ENCODE measurements around the gene LCA5L.

Gene LCA5L

DNA sequence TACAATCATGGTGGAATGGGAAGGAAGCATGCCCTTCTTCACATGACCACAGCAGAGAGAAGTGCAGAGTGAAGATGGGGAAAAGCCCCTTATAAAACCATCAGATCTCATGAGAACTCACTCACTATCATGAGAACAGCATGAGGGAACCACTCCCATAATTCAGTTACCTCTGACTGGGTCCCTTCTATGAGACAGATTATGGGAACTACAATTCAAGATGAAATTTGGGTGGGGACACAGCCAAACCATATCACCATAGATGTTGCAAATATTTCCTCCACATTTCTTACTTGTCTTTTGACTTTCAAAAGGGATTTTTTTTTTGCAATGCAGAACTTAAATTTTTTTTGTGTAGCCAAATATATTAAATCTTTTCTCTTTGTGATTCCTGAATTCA, 21.0 kb upstream of the LCA5L start:
- TF ChIP-seq, protein P1, sequence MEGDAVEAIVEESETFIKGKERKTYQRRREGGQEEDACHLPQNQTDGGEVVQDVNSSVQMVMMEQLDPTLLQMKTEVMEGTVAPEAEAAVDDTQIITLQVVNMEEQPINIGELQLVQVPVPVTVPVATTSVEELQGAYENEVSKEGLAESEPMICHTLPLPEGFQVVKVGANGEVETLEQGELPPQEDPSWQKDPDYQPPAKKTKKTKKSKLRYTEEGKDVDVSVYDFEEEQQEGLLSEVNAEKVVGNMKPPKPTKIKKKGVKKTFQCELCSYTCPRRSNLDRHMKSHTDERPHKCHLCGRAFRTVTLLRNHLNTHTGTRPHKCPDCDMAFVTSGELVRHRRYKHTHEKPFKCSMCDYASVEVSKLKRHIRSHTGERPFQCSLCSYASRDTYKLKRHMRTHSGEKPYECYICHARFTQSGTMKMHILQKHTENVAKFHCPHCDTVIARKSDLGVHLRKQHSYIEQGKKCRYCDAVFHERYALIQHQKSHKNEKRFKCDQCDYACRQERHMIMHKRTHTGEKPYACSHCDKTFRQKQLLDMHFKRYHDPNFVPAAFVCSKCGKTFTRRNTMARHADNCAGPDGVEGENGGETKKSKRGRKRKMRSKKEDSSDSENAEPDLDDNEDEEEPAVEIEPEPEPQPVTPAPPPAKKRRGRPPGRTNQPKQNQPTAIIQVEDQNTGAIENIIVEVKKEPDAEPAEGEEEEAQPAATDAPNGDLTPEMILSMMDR (conservative IDR thresholded peaks at IDR 0.05; ENCODE audit: control insufficient read depth, insufficient read depth, low read depth, low read length): no peak
- no peak overlapping the region for H3K4me3 ChIP-seq (ENCODE audit: control insufficient read depth, low read depth, low read length)
- no peak for DNase-seq (ENCODE audit: low read depth)

DNA sequence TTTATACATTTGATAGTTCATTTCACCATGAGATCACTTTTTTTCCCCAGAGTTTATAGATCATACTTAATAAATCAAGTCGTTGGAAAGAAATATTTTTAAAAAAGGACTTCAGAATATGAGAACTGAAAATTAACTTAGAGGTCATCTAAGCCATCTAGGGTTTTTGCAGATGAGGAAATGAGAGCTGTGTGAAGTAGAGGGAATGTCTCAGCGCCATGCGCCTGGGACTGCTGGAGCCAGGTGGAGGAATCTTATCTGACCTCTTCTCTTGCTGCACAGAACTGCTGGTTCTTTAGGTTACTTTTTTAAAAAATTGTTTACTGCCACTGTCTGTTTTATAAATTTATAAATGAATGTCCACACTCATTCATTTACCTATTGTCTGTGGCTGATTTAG, 17.7 kb upstream of the LCA5L start:
- TF ChIP-seq, protein P1 (conservative IDR thresholded peaks at IDR 0.05; ENCODE audit: control insufficient read depth, insufficient read depth, low read depth, low read length): no peak
- no peak overlapping the region for H3K4me3 ChIP-seq (ENCODE audit: control insufficient read depth, low read depth, low read length)
- no peak for DNase-seq (ENCODE audit: low read depth)

DNA sequence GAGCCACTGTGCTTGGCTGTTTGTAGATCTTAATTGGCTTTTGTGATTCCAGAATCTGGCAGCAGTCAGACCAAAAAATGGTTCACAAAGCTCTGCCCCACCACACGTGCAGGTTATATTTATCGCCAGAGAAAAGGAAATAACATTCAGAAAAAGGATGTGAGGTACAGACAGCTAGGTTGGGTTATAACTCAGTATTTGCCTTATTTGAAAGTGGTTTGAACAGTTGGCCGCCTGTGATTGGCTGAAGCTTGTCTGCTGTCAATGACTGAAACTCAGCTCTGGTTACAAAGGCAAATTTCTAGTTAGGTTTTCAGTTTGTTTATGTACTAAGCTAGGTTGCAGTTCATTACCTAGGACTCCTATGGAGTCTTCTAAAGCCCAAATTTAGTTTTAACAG, 15.8 kb upstream of the LCA5L start:
- DNase-seq (ENCODE audit: low read depth): no peak
- TF ChIP-seq, protein P1 (conservative IDR thresholded peaks at IDR 0.05; ENCODE audit: control insufficient read depth, insufficient read depth, low read depth, low read length): no peak
- no peak overlapping the region for H3K4me3 ChIP-seq (ENCODE audit: control insufficient read depth, low read depth, low read length)

DNA sequence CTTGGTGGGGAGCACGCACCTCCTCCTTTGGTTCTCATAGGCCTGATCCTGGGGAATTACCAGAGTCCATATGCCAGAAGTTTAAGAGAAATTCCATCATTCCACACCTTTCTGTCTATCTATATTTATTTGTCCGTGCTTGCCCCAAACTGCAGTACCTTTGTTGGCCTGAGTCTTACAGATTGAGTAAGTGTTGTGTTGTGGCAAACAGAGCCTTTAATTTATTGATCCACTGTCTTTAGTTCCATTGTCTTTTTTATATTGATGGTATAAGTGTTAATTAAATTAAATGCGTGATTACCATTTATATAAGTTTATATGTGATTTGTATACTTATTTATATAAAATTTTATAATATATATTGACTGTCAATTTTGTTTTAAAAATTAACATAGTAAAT, 11.1 kb upstream of the LCA5L start:
- TF ChIP-seq, protein P1 (conservative IDR thresholded peaks at IDR 0.05; ENCODE audit: control insufficient read depth, insufficient read depth, low read depth, low read length): peak; percentile 22

DNA sequence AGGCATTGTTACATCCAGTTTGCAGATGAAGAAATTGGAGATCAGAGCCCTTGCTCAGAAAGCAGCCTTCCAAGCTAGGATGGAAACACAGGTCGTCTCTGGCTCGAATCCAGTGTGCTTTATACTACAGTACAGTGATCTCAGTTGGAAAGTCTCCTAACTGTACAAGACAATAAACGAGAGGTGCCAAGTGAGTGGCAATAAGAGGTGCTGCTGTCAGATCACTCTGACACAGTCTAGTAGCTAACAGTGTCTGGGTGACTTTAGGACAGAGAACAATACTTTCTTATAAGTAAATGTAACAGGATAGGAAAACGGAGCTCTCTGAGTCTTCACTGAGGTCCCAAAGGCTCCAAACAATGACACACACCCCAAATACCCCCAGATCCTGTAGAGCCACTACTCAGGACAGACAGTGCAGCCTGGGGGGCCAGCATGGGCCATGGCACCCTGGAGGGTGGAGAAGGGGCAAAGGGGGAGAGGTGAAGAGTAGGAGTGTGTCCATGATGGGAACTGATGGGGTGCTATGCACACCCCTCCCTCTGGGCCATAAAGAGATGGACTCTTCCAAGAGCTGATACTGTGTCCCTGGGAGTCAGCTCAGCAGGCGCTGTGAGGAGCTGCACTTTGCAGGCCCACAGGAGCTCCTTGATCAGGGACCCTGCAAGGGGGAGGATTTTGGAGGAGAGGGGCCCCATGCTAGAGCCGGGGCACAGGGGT, 9.5 kb upstream of the LCA5L start:
- TF ChIP-seq, protein P1 (conservative IDR thresholded peaks at IDR 0.05; ENCODE audit: control insufficient read depth, insufficient read depth, low read depth, low read length): no peak
- no peak overlapping the region for H3K4me3 ChIP-seq (ENCODE audit: control insufficient read depth, low read depth, low read length)
- no peak for DNase-seq (ENCODE audit: low read depth)

More for the DNA sequence above, 11.1 kb upstream of the LCA5L start:
- no peak for DNase-seq (ENCODE audit: low read depth)
- H3K4me3 ChIP-seq (ENCODE audit: control insufficient read depth, low read depth, low read length): no peak overlapping the region

DNA sequence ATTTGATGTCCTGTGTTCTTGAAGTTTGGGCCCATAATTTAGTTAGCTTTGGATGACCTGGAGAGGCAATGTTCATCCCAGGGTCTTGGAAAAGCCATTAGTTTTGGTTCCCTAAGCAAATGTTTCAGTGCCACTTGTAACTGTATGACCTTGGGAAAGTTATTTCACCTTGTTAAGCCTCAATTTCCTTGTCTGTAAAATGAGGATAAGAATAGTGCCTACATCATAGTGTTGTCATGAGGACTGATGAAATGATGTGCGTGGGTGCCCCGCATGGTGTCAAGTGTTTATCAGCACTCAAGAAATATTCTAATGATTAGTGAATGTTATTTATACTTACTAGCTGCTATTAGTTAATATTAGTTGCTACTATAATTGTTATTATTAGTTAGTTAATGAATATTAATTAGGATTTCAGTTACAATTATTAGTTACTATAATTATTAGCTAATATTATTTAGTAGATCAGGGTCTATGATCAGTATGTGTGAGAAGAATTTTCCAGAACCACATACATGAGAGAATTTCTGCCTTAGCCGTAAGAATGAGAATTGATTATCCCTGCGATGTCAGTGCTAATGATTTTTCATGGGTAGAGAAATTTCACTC, 8.1 kb upstream of the LCA5L start:
- TF ChIP-seq, protein P1 (conservative IDR thresholded peaks at IDR 0.05; ENCODE audit: control insufficient read depth, insufficient read depth, low read depth, low read length): no peak
- DNase-seq (ENCODE audit: low read depth): no peak
- H3K4me3 ChIP-seq (ENCODE audit: control insufficient read depth, low read depth, low read length): no peak overlapping the region
